ENCODE measurements around the gene BRD2. TPM values are rescaled to one million over a fixed set of nuclear protein-coding genes. Genes with fewer than 3 reads are reported as not detected.

Gene BRD2
- total and polyA plus RNA-seq, 9 of the 15 experiments (the other 6 are each of a cell fraction or from before 2014, with no cell fraction given): 19.0 to 252 (median 181) TPM

- H3K27me3 ChIP-seq (ENCODE audit: control insufficient read depth in 2 of 2, insufficient read depth in 2 of 2, low read length in 2 of 2): no peaks in the 10 kb centered on the region
- FAIRE-seq (no peak), DNase-seq (ENCODE audit: extremely low read depth in 1 of 4, low spot score in 3 of 4) (no peak), ATAC-seq (no peak)
- H3K9ac ChIP-seq (ENCODE audit: insufficient read depth in 1 of 2, low read depth in 2 of 2, low read length in 2 of 2): no peak overlapping the region
- no peaks in the 10 kb centered on the region for H3K9me3 ChIP-seq (replicated peaks; ENCODE audit: control insufficient read depth, insufficient read depth, low read depth, low read length)
- H2AFZ ChIP-seq (ENCODE audit: low read depth, low read length): no peak overlapping the region
- no peak overlapping the region for H3K27ac ChIP-seq (ENCODE audit: extremely low read depth, low read depth, low read length)
- H3K36me3 ChIP-seq (ENCODE audit: control insufficient read depth, insufficient read depth, low read length): no peaks in the 10 kb centered on the region
- ChIA-PET CTCF (ENCODE audit: low intra/inter-chr PET ratio) (interaction anchor here (0.6 kb wide), 2 partner anchors 76 to 101 kb away, joined by 3 read pairs; no protein-coding TSS in a partner anchor), POLR2A (interaction anchor here (0.6 to 4.2 kb wide), 4 partner anchors 10 to 43 kb away, joined by 3 to 63 read pairs (median 3); no protein-coding TSS in a partner anchor)
- no TSS peak for BruUV-seq (replicated peaks)
- no peaks in the 10 kb centered on the region for H4K20me1 ChIP-seq (replicated peaks; ENCODE audit: control insufficient read depth, insufficient read depth, low read length)
- TF ChIP-seq SMC3 (conservative IDR thresholded peaks at IDR 0.05; ENCODE audit: insufficient read depth, low read depth, low read length) (no peak), SP2 (IDR thresholded peaks at IDR 0.05; ENCODE audit: extremely low read depth, low read depth, low read length, poor library complexity, severe bottlenecking) (no peak), THRB (CRISPR knock-in tag; conservative IDR thresholded peaks at IDR 0.05) (no peak), ZBTB17 (CRISPR knock-in tag; IDR thresholded peaks at IDR 0.05) (no peak), STAT6 (CRISPR knock-in tag; IDR thresholded peaks at IDR 0.05) (no peak)
- no peaks in the 10 kb centered on the region for H3K9me1 ChIP-seq (ENCODE audit: control insufficient read depth, insufficient read depth, low read length)
- H3K4me1 ChIP-seq (replicated peaks in 1 of 2; ENCODE audit: control insufficient read depth in 2 of 2, insufficient read depth in 2 of 2, low read length in 2 of 2): peaks cover 15 to 19% of the 10 kb centered on the region in 2 experiments
- H3K79me2 ChIP-seq (ENCODE audit: control insufficient read depth, insufficient read depth, low read length): peaks cover 28% of the 10 kb centered on the region
- intact Hi-C loops (cut with micrococcal nuclease): no loop called here
- in situ Hi-C loops (cut with MboI): loop anchor here (25.0 kb wide), 1 partner anchor 1427 kb away; the partner anchor contains the start of genes ATP6V1G2, DDX39B, MCCD1 and NFKBIL1
- no peak overlapping the region for H3K4me3 ChIP-seq
- no peak overlapping the region for H3K4me2 ChIP-seq (ENCODE audit: insufficient read depth, low read length)
- WGBS (ENCODE audit: insufficient coverage, low coverage, missing lambda C conversion rate): 38% methylated on average over 1 of the region's 1 CpG
These were observed 4.5 kb upstream of the BRD2 start for GRCh38 chr6:32963866-32964265.

Measured in K562 (cell line).